Measurements from ENCODE around the gene HIVEP1. TPM values are rescaled to one million over a fixed set of nuclear protein-coding genes. Genes with fewer than 3 reads are reported as not detected.

Gene HIVEP1
- total RNA-seq, 1 experiment from 2014 or later = 24.2 TPM

GRCh38 chr6:11974089-11974488, 38.0 kb upstream of the HIVEP1 start:
- CTCF ChIA-PET = interaction anchor here (0.6 kb wide), 1 partner anchor 340 kb away, joined by 3 read pairs; no protein-coding TSS in a partner anchor
- intact Hi-C loops (cut with micrococcal nuclease; ENCODE audit: unreplicated experiment) = no loop called here
- BruUV-seq (replicated peaks) = no TSS peak

GRCh38 chr6:11975353-11975977, 36.6 kb upstream of the HIVEP1 start:
- POLR2A ChIA-PET (ENCODE audit: unreplicated experiment) = interaction anchor here (0.5 to 0.8 kb wide), 2 partner anchors 32 to 201 kb away, joined by 3 to 19 read pairs; no protein-coding TSS in a partner anchor
- intact Hi-C loops (cut with micrococcal nuclease; ENCODE audit: unreplicated experiment) = no loop called here

More at GRCh38 chr6:11974089-11974488, 38.0 kb upstream of the HIVEP1 start:
- POLR2A ChIA-PET (ENCODE audit: unreplicated experiment) = no interaction called here
- Histone ChIP-seq H3K27ac (no peak overlapping the region), H3K79me2 (ENCODE audit: low read depth) (no peaks in the 10 kb centered on the region), H3K9me2 (ENCODE audit: insufficient read depth) (no peaks in the 10 kb centered on the region), H3K36me3 (ENCODE audit: low read depth) (no peaks in the 10 kb centered on the region), H3F3A (ENCODE audit: insufficient read depth, low read depth) (no peaks in the 10 kb centered on the region), H2AFZ (no peak overlapping the region), H3K4me1 (replicated peaks; ENCODE audit: insufficient read depth) (peaks cover 9% of the 10 kb centered on the region; the same call in 1 of the 2 replicates), H3K4me2 (0 out of 2 replicates have a peak overlapping the region, but pooled peaks have one; percentile 1), H3K4me3 (no peak overlapping the region), H3K9me3 (ENCODE audit: insufficient read depth, low read depth) (no peaks in the 10 kb centered on the region), H4K20me1 (ENCODE audit: insufficient read depth) (no peaks in the 10 kb centered on the region), H3K27me3 (ENCODE audit: insufficient read depth, low read depth) (no peaks in the 10 kb centered on the region)
- peak in 1 of 2 experiments; percentile 48 for DNase-seq
- TF ChIP-seq EZH2 (IDR thresholded peaks at IDR 0.05; ENCODE audit: low read depth) = no peak
- TF ChIP-seq CTCF (conservative IDR thresholded peaks at IDR 0.05) = no peak

GRCh38 chr6:11976489-11976888, 35.6 kb upstream of the HIVEP1 start:
- intact Hi-C loops (cut with micrococcal nuclease; ENCODE audit: unreplicated experiment) = no loop called here
- Histone ChIP-seq H3K9me3 (ENCODE audit: insufficient read depth, low read depth) (no peaks in the 10 kb centered on the region), H3K79me2 (ENCODE audit: low read depth) (no peaks in the 10 kb centered on the region), H3K4me3 (no peak overlapping the region), H3K4me2 (no peak overlapping the region), H4K20me1 (ENCODE audit: insufficient read depth) (no peaks in the 10 kb centered on the region), H3F3A (ENCODE audit: insufficient read depth, low read depth) (no peaks in the 10 kb centered on the region), H2AFZ (peak overlapping the region; percentile 25; the same call in 1 of the 2 replicates), H3K27ac (no peak overlapping the region), H3K27me3 (ENCODE audit: insufficient read depth, low read depth) (no peaks in the 10 kb centered on the region), H3K9me2 (ENCODE audit: insufficient read depth) (no peaks in the 10 kb centered on the region), H3K36me3 (ENCODE audit: low read depth) (no peaks in the 10 kb centered on the region), H3K4me1 (replicated peaks; ENCODE audit: insufficient read depth) (peaks cover 9% of the 10 kb centered on the region; the same call in 1 of the 2 replicates)
- no TSS peak for BruUV-seq (replicated peaks)
- CTCF ChIA-PET = no interaction called here
- no peak for TF ChIP-seq EZH2 (IDR thresholded peaks at IDR 0.05; ENCODE audit: low read depth)
- no peak for TF ChIP-seq CTCF (conservative IDR thresholded peaks at IDR 0.05)
- POLR2A ChIA-PET (ENCODE audit: unreplicated experiment) = no interaction called here
- no peak for DNase-seq

More at GRCh38 chr6:11975353-11975977, 36.6 kb upstream of the HIVEP1 start:
- no peaks in the 10 kb centered on the region for H3K79me2 ChIP-seq (ENCODE audit: low read depth)
- no peaks in the 10 kb centered on the region for H3K27me3 ChIP-seq (ENCODE audit: insufficient read depth, low read depth)
- H3F3A ChIP-seq (ENCODE audit: insufficient read depth, low read depth) = no peaks in the 10 kb centered on the region
- DNase-seq = no peak
- no peaks in the 10 kb centered on the region for H3K9me2 ChIP-seq (ENCODE audit: insufficient read depth)
- H3K4me3 ChIP-seq = no peak overlapping the region
- BruUV-seq (replicated peaks) = no TSS peak
- no peaks in the 10 kb centered on the region for H3K36me3 ChIP-seq (ENCODE audit: low read depth)
- CTCF ChIA-PET = interaction anchor here (0.7 kb wide), 1 partner anchor 199 kb away, joined by 4 read pairs; no protein-coding TSS in a partner anchor
- no peaks in the 10 kb centered on the region for H4K20me1 ChIP-seq (ENCODE audit: insufficient read depth)
- H2AFZ ChIP-seq = no peak overlapping the region
- no peaks in the 10 kb centered on the region for H3K9me3 ChIP-seq (ENCODE audit: insufficient read depth, low read depth)
- H3K4me1 ChIP-seq (replicated peaks; ENCODE audit: insufficient read depth) = peaks cover 9% of the 10 kb centered on the region; the same call in 1 of the 2 replicates
- no peak for TF ChIP-seq CTCF (conservative IDR thresholded peaks at IDR 0.05)
- no peak for TF ChIP-seq EZH2 (IDR thresholded peaks at IDR 0.05; ENCODE audit: low read depth)
- H3K4me2 ChIP-seq = no peak overlapping the region
- H3K27ac ChIP-seq = no peak overlapping the region

All from PC-9 (cell line).